C4-2B (cell line): Measurements from ENCODE around the gene SKIC2.
"Not testable (repeated sequence)": the region's sequence is repeated elsewhere in the genome, so short reads cannot be mapped to it uniquely, and the experiment has no call there.

Source experiments
- ZFX ChIP-seq: fragments of 450-650 bp; IDR thresholded peaks from 2 replicates; pipeline ENCODE4 v1.6.1; 2017
- TF ChIP-seq, protein P1 (sequence below): fragments of 450-650 bp; conservative IDR thresholded peaks from 2 replicates; pipeline ENCODE4 v1.5.1; 2017; ENCODE audit warnings: mild to moderate bottlenecking

GRCh38 chr6:32008037-32008436 is 49.1 kb downstream of the SKIC2 start:
- TF ChIP-seq, protein P1, sequence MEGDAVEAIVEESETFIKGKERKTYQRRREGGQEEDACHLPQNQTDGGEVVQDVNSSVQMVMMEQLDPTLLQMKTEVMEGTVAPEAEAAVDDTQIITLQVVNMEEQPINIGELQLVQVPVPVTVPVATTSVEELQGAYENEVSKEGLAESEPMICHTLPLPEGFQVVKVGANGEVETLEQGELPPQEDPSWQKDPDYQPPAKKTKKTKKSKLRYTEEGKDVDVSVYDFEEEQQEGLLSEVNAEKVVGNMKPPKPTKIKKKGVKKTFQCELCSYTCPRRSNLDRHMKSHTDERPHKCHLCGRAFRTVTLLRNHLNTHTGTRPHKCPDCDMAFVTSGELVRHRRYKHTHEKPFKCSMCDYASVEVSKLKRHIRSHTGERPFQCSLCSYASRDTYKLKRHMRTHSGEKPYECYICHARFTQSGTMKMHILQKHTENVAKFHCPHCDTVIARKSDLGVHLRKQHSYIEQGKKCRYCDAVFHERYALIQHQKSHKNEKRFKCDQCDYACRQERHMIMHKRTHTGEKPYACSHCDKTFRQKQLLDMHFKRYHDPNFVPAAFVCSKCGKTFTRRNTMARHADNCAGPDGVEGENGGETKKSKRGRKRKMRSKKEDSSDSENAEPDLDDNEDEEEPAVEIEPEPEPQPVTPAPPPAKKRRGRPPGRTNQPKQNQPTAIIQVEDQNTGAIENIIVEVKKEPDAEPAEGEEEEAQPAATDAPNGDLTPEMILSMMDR = not testable (repeated sequence)
- not testable (repeated sequence) for TF ChIP-seq ZFX
